HepG2 (cell line): Measurements from ENCODE around the gene SEC14L6. TPM values are rescaled to one million over a fixed set of nuclear protein-coding genes. Genes with fewer than 3 reads are reported as not detected.

ENCODE experiments used
- ATAC-seq: fragments of 200-7000 bp; cut with Tn5 transposase; 3 replicates; pipeline ENCODE4 v1.9.1; 2020; ENCODE audit warnings: mild to moderate bottlenecking, moderate library complexity
- BruUV-seq: library from RNA; stranded (reverse); fragments of 400-500 nt; replicated peaks from 2 replicates; lab custom pipeline; 2021; lab: Mats Ljungman, UMichigan
- CTCF ChIA-PET: fragments of 300-600 bp; formaldehyde crosslinking; extraction: SDS; loops from one replicate; lab custom pipeline; 2021; ENCODE audit warnings: low total read pairs, inconsistent platforms, low intra/inter-chr PET ratio; lab: Yijun Ruan, JAX
- POLR2A ChIA-PET: fragments of 350-600 bp; sonication (Branson Sonifier 250); formaldehyde crosslinking; loops from one replicate; lab custom pipeline; 2020; ENCODE audit warnings: antibody characterized with exemption, inconsistent platforms; lab: Yijun Ruan, JAX
- DNase-seq: peaks from one replicate; pipeline ENCODE4 v3.0.0-alpha.2; 2015; ENCODE audit warnings: low spot score
- FAIRE-seq: peaks from 3 replicates; lab custom pipeline; 2011; peaks lifted over from hg19 to GRCh38; lab: Jason Lieb, UNC
- H2AFZ ChIP-seq: one replicate; pipeline ENCODE4 v1.6.1; 2011; ENCODE audit warnings: low read length, inconsistent platforms
- H3K27ac ChIP-seq: fragments of 300-600 bp; 3 replicates; pipeline ENCODE4 v1.8.0; 2011; ENCODE audit warnings: mixed run types, mild to moderate bottlenecking, mixed read lengths, low read length, inconsistent platforms; ENCODE audit not compliant: insufficient read depth; ENCODE audit errors: extremely low read length
- H3K27me3 ChIP-seq, 2 experiments: fragments of 200-600 bp in 1 of 2; 2 replicates in 1 of 2; 3 replicates in 1 of 2; pipeline versions ENCODE4 v1.6.0 to v1.8.0; 2011; ENCODE audit warnings: low read length in 2 of 2, mild to moderate bottlenecking in 2 of 2, moderate library complexity in 2 of 2, inconsistent platforms in 1 of 2; ENCODE audit not compliant: insufficient read depth in 2 of 2, control insufficient read depth in 1 of 2
- H3K36me3 ChIP-seq, 2 experiments: fragments of 200-600 bp in 1 of 2; replicated peaks in 1 of 2; 2 replicates in 1 of 2; 3 replicates in 1 of 2; pipeline versions ENCODE4 v1.5.1 to v1.8.0; 2011; ENCODE audit warnings: low read length in 2 of 2, inconsistent platforms in 1 of 2; ENCODE audit not compliant: insufficient read depth in 2 of 2, control insufficient read depth in 1 of 2
- H3K4me1 ChIP-seq: 2 replicates; pipeline ENCODE4 v1.5.1; 2012; ENCODE audit warnings: low read length, inconsistent platforms; ENCODE audit not compliant: insufficient read depth
- H3K4me2 ChIP-seq: 2 replicates; pipeline ENCODE4 v1.6.0; 2011; ENCODE audit warnings: low read depth, low read length, inconsistent platforms
- H3K4me3 ChIP-seq, 3 experiments: fragments of 200-600 bp in 1 of 3; sonication (generic), shearing (Covaris generic) in 1 of 3; replicated peaks in 1 of 3; 2 replicates each; pipeline ENCODE4 v1.5.1; 2011 to 2016; ENCODE audit warnings: low read length in 3 of 3, inconsistent platforms in 2 of 3, low read depth in 2 of 3, mild to moderate bottlenecking in 2 of 3, control low read depth in 1 of 3, mixed read lengths in 1 of 3; ENCODE audit not compliant: insufficient read depth in 1 of 3
- H3K79me2 ChIP-seq: one replicate; pipeline ENCODE4 v1.6.1; 2011; ENCODE audit warnings: low read length, inconsistent platforms; ENCODE audit not compliant: insufficient read depth
- H3K9ac ChIP-seq: 2 replicates; pipeline ENCODE4 v1.6.0; 2011; ENCODE audit warnings: mild to moderate bottlenecking, low read depth, low read length, inconsistent platforms; ENCODE audit not compliant: insufficient read depth
- H3K9me3 ChIP-seq: 2 replicates; pipeline ENCODE4 v1.5.1; 2012; ENCODE audit warnings: mild to moderate bottlenecking, low read length
- H4K20me1 ChIP-seq: 2 replicates; pipeline ENCODE4 v1.6.0; 2011; ENCODE audit warnings: inconsistent platforms, mild to moderate bottlenecking, low read length, moderate library complexity; ENCODE audit not compliant: insufficient read depth
- AGO1 ChIP-seq: fragments of 200-400 bp; formaldehyde crosslinking; IDR thresholded peaks from 2 replicates; pipeline ENCODE4 v1.6.1; 2017; ENCODE audit warnings: mild to moderate bottlenecking, low read depth, low read length, moderate library complexity; ENCODE audit not compliant: poor library complexity, severe bottlenecking
- CC2D1A ChIP-seq: sonication (generic); formaldehyde crosslinking; IDR thresholded peaks from 2 replicates; pipeline ENCODE4 v1.8.1; 2023; ENCODE audit warnings: mild to moderate bottlenecking, missing genetic modification reagents
- ELF4 ChIP-seq: sonication (generic); formaldehyde crosslinking; IDR thresholded peaks from 2 replicates; pipeline ENCODE4 v1.5.0; 2020; ENCODE audit warnings: missing genetic modification reagents, mild to moderate bottlenecking, moderate library complexity, borderline replicate concordance
- MAFF ChIP-seq: IDR thresholded peaks from 2 replicates; pipeline ENCODE4 v1.6.1; 2011; ENCODE audit warnings: low read depth, low read length, improper control_type of control experiment
- MAFK ChIP-seq, 2 experiments: IDR thresholded peaks in 1 of 2; conservative IDR thresholded peaks in 1 of 2; 2 replicates each; pipeline ENCODE4 v1.6.1; 2011; ENCODE audit warnings: improper control_type of control experiment in 2 of 2, low read length in 2 of 2
- NCOA2 ChIP-seq: sonication (generic); formaldehyde crosslinking; IDR thresholded peaks from 2 replicates; pipeline ENCODE4 v1.8.0; 2022; ENCODE audit warnings: inconsistent platforms
- NFYB ChIP-seq: sonication (generic); formaldehyde crosslinking; IDR thresholded peaks from 2 replicates; pipeline ENCODE4 v1.4.0; 2020; ENCODE audit warnings: missing genetic modification reagents
- NFYC ChIP-seq: IDR thresholded peaks from 2 replicates; pipeline ENCODE4 v1.6.1; 2016; ENCODE audit warnings: missing genetic modification reagents, missing compliant biosample characterization
- RFX5 ChIP-seq: IDR thresholded peaks from 2 replicates; pipeline ENCODE4 v1.6.1; 2011; ENCODE audit warnings: low read depth, low read length, improper control_type of control experiment
- SIN3B ChIP-seq: fragments of 150-350 bp; IDR thresholded peaks from 2 replicates; pipeline ENCODE4 v1.6.1; 2014; ENCODE audit warnings: low read length
- TCF7L2 ChIP-seq: IDR thresholded peaks from 2 replicates; pipeline ENCODE4 v1.6.1; 2011; ENCODE audit warnings: mild to moderate bottlenecking, low read depth, low read length, moderate library complexity
- YEATS4 ChIP-seq: sonication (generic); formaldehyde crosslinking; IDR thresholded peaks from 2 replicates; pipeline ENCODE4 v1.4.0; 2020; ENCODE audit warnings: missing genetic modification reagents, borderline replicate concordance
- ZC3H13 ChIP-seq: sonication (generic); formaldehyde crosslinking; IDR thresholded peaks from 2 replicates; pipeline ENCODE4 v1.8.1; 2023; ENCODE audit warnings: mild to moderate bottlenecking, missing genetic modification reagents, moderate library complexity
- ZSCAN12 ChIP-seq: sonication (generic); formaldehyde crosslinking; IDR thresholded peaks from 2 replicates; pipeline ENCODE4 v1.9.0; 2021; ENCODE audit warnings: mild to moderate bottlenecking, missing genetic modification reagents
- WGBS: methylation state at CpG from one replicate; pipeline ENCODE4 v1.1.6; 2017; ENCODE audit warnings: low lambda C conversion rate; 5-methylcytosine and 5-hydroxymethylcytosine counted together
- in situ Hi-C: cut with HindIII; loops from 2 replicates; pipeline ENCODE4 v1.10.0; 2017; ENCODE audit warnings: low pct_unique_long_range_greater_than_20kb; ENCODE audit not compliant: extremely low pct_ligation_motif_present
- intact Hi-C: fragments of 100-400 bp; cut with micrococcal nuclease; formaldehyde crosslinking; loops from one replicate; pipeline ENCODE4 v1.10.0; 2022; ENCODE audit not compliant: unreplicated experiment
- polyA plus RNA-seq, 8 experiments: library from polyadenylated mRNA; depleted of rRNA in 3 of 8; stranded (reverse) in 7 of 8; unstranded in 1 of 8; fragments of >200 nt; fragmentation: Illumina TruSeq in 4 of 8; extraction: Trizol in 4 of 8; gene quantifications; 2 replicates each; pipeline versions ENCODE4 v1.2.1 to v1.2.3, GENCODE V29; 2011 to 2016; ENCODE audit warnings: low read depth in 4 of 8, missing spikeins in 1 of 8, mixed read lengths in 1 of 8; ENCODE audit not compliant: insufficient read depth in 1 of 8
- total RNA-seq, 5 experiments: library from RNA; depleted of rRNA; stranded (reverse); fragments of >200 nt; fragmentation: Illumina TruSeq; extraction: Trizol; gene quantifications; 2 replicates each; pipeline ENCODE4 v1.2.3, GENCODE V29; 2016; ENCODE audit warnings: low read depth in 1 of 5
- TF ChIP-seq, protein P1 (sequence below): IDR thresholded peaks from 2 replicates; pipeline ENCODE4 v1.6.1; 2016; ENCODE audit warnings: low read depth
- TF ChIP-seq, protein P2 (sequence below): sonication (generic); formaldehyde crosslinking; IDR thresholded peaks from 2 replicates; pipeline ENCODE4 v1.4.0; 2020; ENCODE audit warnings: mild to moderate bottlenecking, missing genetic modification reagents, borderline replicate concordance
- TF ChIP-seq, protein P3 (sequence below): sonication (generic); formaldehyde crosslinking; IDR thresholded peaks from 2 replicates; pipeline ENCODE4 v1.4.0; 2020; ENCODE audit warnings: mild to moderate bottlenecking, low read depth, missing genetic modification reagents

The SEC14L6 gene
- total and polyA plus RNA-seq, 2 of the 13 experiments (the other 11 are each of a cell fraction or from before 2014, with no cell fraction given), result 0.09 to 9.3 TPM

DNA sequence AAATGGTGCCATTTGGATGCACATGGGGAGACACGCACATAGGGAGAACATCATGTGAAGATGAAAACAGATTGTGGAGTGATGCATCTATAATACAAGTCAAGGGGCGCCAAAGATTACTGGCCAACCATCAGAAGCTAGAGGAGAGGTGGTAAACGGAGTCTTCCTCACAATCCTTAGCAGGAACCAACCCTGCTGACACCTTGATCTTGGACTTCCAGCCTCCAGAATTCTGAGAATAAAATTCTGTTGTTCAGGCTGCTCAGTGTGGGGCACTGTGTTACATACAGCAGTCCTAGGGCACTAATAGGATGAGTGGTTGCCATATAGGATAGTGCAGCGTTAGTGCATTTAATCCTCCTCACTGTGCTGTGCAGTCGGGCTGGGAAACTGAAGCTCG is 33.1 kb downstream of the SEC14L6 start:
- Histone ChIP-seq H3K27ac (no peak overlapping the region), H3K9ac (no peak overlapping the region), H2AFZ (no peak overlapping the region), H3K4me1 (peaks cover 40% of the 10 kb centered on the region)
- 55% methylated on average over 5 of the region's 6 CpGs for WGBS
- no peak for ATAC-seq
- FAIRE-seq, result no peak
- intact Hi-C loops, result no loop called here
- TF ChIP-seq ZC3H13 (CRISPR knock-in tag), result no peak
- TF ChIP-seq AGO1, result no peak
- TF ChIP-seq, all 625 proteins: peak for 0
- in situ Hi-C loops, result no loop called here
- Histone ChIP-seq H3K4me2 (no peak overlapping the region), H3K79me2 (no peaks in the 10 kb centered on the region), H4K20me1 (no peaks in the 10 kb centered on the region), H3K4me3 (no peak overlapping the region), H3K9me3 (no peaks in the 10 kb centered on the region), H3K27me3 (0 out of 5 replicates have a peak, but pooled peaks cover 1 to 4% of the 10 kb centered on the region in 2 experiments), H3K36me3 (no peaks in the 10 kb centered on the region)
- CTCF ChIA-PET, result no interaction called here
- POLR2A ChIA-PET, result no interaction called here
- DNase-seq, result no peak
- BruUV-seq, result no TSS peak

DNA sequence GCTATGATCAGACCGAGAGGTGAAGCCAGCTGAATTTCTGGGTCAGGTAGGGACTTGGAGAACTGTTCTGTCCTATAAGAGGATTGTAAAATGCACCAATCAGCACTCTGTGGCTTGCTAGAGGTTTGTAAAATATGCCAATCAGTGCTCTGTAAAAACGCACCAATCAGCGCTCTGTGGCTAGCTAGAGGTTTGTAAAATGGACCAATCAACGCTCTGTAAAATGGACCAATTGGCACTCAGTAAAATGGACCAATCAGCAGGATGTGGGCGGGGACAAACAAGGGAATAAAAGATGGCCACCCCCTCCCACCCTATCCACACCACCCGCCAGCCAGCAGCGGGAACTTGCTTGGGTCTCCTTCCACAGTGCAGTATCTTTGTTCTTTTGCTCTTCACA is 34.6 kb downstream of the SEC14L6 start:
- Histone ChIP-seq H3K9me3 (no peaks in the 10 kb centered on the region), H3K4me3 (no peak overlapping the region), H3K4me2 (no peak overlapping the region), H3K27ac (no peak overlapping the region), H2AFZ (no peak overlapping the region), H3K4me1 (peaks cover 43% of the 10 kb centered on the region), H3K36me3 (no peaks in the 10 kb centered on the region), H3K79me2 (no peaks in the 10 kb centered on the region), H3K27me3 (0 out of 5 replicates have a peak, but pooled peaks cover 1 to 4% of the 10 kb centered on the region in 2 experiments), H3K9ac (no peak overlapping the region), H4K20me1 (no peaks in the 10 kb centered on the region)
- no TSS peak for BruUV-seq
- 79% methylated on average over 7 of the region's 7 CpGs for WGBS
- POLR2A ChIA-PET, result no interaction called here
- in situ Hi-C loops (no loop called here), intact Hi-C loops (no loop called here)
- CTCF ChIA-PET, result no interaction called here
- FAIRE-seq (no peak), DNase-seq (no peak), ATAC-seq (no peak)
- TF ChIP-seq ZSCAN12 (CRISPR knock-in tag), result no peak
- no peak for TF ChIP-seq SIN3B
- peak; percentile 9 to 25; a peak in 1 of 4 replicates for TF ChIP-seq MAFK (conservative IDR thresholded peaks at IDR 0.05 in 1 of 2, IDR thresholded peaks at IDR 0.05 in 1 of 2; ENCODE audit: low read length in 2 of 2)
- TF ChIP-seq NFYB, result peak; percentile 70
- TF ChIP-seq, protein P1, sequence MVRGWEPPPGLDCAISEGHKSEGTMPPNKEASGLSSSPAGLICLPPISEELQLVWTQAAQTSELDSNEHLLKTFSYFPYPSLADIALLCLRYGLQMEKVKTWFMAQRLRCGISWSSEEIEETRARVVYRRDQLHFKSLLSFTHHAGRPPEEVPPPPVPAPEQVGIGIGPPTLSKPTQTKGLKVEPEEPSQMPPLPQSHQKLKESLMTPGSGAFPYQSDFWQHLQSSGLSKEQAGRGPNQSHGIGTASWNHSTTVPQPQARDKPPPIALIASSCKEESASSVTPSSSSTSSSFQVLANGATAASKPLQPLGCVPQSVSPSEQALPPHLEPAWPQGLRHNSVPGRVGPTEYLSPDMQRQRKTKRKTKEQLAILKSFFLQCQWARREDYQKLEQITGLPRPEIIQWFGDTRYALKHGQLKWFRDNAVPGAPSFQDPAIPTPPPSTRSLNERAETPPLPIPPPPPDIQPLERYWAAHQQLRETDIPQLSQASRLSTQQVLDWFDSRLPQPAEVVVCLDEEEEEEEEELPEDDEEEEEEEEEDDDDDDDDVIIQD (CRISPR knock-in tag), result no peak
- no peak for TF ChIP-seq NCOA2 (CRISPR knock-in tag)
- no peak for TF ChIP-seq RFX5
- TF ChIP-seq, protein P2, sequence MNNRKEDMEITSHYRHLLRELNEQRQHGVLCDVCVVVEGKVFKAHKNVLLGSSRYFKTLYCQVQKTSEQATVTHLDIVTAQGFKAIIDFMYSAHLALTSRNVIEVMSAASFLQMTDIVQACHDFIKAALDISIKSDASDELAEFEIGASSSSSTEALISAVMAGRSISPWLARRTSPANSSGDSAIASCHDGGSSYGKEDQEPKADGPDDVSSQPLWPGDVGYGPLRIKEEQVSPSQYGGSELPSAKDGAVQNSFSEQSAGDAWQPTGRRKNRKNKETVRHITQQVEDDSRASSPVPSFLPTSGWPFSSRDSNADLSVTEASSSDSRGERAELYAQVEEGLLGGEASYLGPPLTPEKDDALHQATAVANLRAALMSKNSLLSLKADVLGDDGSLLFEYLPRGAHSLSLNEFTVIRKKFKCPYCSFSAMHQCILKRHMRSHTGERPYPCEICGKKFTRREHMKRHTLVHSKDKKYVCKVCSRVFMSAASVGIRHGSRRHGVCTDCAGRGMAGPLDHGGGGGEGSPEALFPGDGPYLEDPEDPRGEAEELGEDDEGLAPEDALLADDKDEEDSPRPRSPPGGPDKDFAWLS (CRISPR knock-in tag), result no peak
- 0 out of 2 replicates have a peak, but pooled peaks have one; percentile 13 for TF ChIP-seq MAFF
- TF ChIP-seq ELF4 (CRISPR knock-in tag), result no peak
- TF ChIP-seq YEATS4 (CRISPR knock-in tag), result no peak
- TF ChIP-seq NFYC, result peak; percentile 54
- TF ChIP-seq CC2D1A (CRISPR knock-in tag), result no peak
- TF ChIP-seq, protein P3, sequence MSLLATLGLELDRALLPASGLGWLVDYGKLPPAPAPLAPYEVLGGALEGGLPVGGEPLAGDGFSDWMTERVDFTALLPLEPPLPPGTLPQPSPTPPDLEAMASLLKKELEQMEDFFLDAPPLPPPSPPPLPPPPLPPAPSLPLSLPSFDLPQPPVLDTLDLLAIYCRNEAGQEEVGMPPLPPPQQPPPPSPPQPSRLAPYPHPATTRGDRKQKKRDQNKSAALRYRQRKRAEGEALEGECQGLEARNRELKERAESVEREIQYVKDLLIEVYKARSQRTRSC (CRISPR knock-in tag), result no peak
- no peak for TF ChIP-seq TCF7L2
